ENCODE measurements around the gene DNASE1. TPM values are rescaled to one million over a fixed set of nuclear protein-coding genes. Genes with fewer than 3 reads are reported as not detected.

The DNASE1 gene
- total RNA-seq, 1 donor from 2014 or later, result 49.3 TPM

- Mint-ChIP-seq H3K27me3 (no peaks in the 10 kb centered on the region), H3K4me3 (ENCODE audit: low read depth) (no peak overlapping the region), H3K9me3 (ENCODE audit: low read depth) (peaks cover 5% of the 10 kb centered on the region), H3K4me1 (ENCODE audit: low read depth) (peaks cover 4% of the 10 kb centered on the region), H3K27ac (no peak overlapping the region), H3K36me3 (ENCODE audit: insufficient read depth) (peaks cover 1% of the 10 kb centered on the region)
- TF ChIP-seq CTCF (IDR thresholded peaks at IDR 0.05; ENCODE audit: unreplicated experiment), result no peak
- no peak for DNase-seq (ENCODE audit: low spot score, unreplicated experiment)
Observed at GRCh38 chr16:3638916-3639644, 15.4 kb upstream of the DNASE1 start.

DNA sequence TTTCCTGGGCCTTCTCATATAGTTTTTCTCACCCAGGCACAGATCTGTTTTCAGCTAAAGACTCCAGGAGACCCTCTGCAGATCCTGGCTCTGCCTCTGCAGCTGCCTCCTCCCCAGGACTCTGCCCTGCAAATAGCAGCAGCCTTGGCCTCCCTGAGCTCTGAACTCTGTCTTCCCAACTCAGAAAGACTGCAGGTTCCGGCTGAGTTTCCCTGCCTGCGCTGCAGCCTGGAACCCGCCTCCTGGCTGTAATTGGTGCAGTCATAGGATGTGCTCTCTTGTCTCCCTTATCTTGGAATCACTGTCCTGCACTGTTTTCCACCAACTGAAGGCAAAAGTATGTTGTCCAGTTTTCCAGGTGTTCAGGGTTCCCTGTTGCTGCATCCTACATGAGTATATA is 14.3 kb upstream of the DNASE1 start:
- H3K27me3 Mint-ChIP-seq, result no peaks in the 10 kb centered on the region
- no peak overlapping the region for H3K4me3 Mint-ChIP-seq (ENCODE audit: low read depth)
- H3K4me1 Mint-ChIP-seq (ENCODE audit: low read depth), result peaks cover 5% of the 10 kb centered on the region
- no peak overlapping the region for H3K27ac Mint-ChIP-seq
- peaks cover 1% of the 10 kb centered on the region for H3K36me3 Mint-ChIP-seq (ENCODE audit: insufficient read depth)
- TF ChIP-seq CTCF (IDR thresholded peaks at IDR 0.05; ENCODE audit: unreplicated experiment), result no peak
- H3K9me3 Mint-ChIP-seq (ENCODE audit: low read depth), result peaks cover 5% of the 10 kb centered on the region
- no peak for DNase-seq (ENCODE audit: low spot score, unreplicated experiment)

GRCh38 chr16:3640632-3641501 is 13.6 kb upstream of the DNASE1 start:
- DNase-seq (ENCODE audit: low spot score, unreplicated experiment), result no peak
- Mint-ChIP-seq H3K9me3 (ENCODE audit: low read depth) (peaks cover 5% of the 10 kb centered on the region), H3K36me3 (ENCODE audit: insufficient read depth) (peaks cover 1% of the 10 kb centered on the region), H3K4me1 (ENCODE audit: low read depth) (peaks cover 11% of the 10 kb centered on the region), H3K4me3 (ENCODE audit: low read depth) (no peak overlapping the region), H3K27me3 (no peaks in the 10 kb centered on the region), H3K27ac (no peak overlapping the region)
- no peak for TF ChIP-seq CTCF (IDR thresholded peaks at IDR 0.05; ENCODE audit: unreplicated experiment)

DNA sequence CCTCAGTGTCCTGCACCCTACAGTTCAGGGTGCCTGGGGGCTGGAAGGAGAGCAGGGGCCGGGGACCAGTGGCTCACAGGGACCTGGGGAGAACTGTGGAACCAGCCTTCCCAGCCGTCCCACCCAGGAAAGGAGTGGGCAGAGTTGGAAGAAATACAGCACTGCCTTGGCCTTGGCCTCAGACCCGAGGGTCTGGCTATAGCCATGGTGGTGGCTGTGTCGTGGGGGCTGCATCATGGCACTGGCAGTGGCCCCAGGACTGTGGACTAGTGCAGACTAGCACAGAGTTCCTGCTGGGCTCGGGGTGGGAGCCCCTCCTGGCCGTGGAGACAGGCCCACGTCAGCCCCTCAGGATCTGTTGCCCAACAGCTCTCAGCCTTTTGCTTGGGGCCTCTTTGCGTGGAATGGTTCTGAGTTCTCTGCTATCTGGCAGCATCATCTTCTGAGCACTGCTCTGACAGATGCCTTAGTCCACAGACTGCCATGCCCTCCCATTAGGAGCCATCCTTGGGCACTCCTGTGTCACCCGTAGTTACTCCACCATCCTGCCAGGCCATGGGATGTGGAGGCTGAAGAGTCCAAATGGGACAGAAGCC is 12.6 kb upstream of the DNASE1 start:
- Mint-ChIP-seq H3K4me3 (ENCODE audit: low read depth) (no peak overlapping the region), H3K36me3 (ENCODE audit: insufficient read depth) (peaks cover 4% of the 10 kb centered on the region), H3K27ac (no peak overlapping the region), H3K27me3 (no peaks in the 10 kb centered on the region), H3K9me3 (ENCODE audit: low read depth) (peaks cover 5% of the 10 kb centered on the region), H3K4me1 (ENCODE audit: low read depth) (peaks cover 20% of the 10 kb centered on the region)
- DNase-seq (ENCODE audit: low spot score, unreplicated experiment), result no peak
- TF ChIP-seq CTCF (IDR thresholded peaks at IDR 0.05; ENCODE audit: unreplicated experiment), result no peak

GRCh38 chr16:3642397-3643094 is 11.9 kb upstream of the DNASE1 start:
- no peak overlapping the region for H3K4me3 Mint-ChIP-seq (ENCODE audit: low read depth)
- H3K27me3 Mint-ChIP-seq, result no peaks in the 10 kb centered on the region
- H3K4me1 Mint-ChIP-seq (ENCODE audit: low read depth), result peaks cover 18% of the 10 kb centered on the region
- peaks cover 4% of the 10 kb centered on the region for H3K36me3 Mint-ChIP-seq (ENCODE audit: insufficient read depth)
- DNase-seq (ENCODE audit: low spot score, unreplicated experiment), result no peak
- no peak overlapping the region for H3K27ac Mint-ChIP-seq
- no peak for TF ChIP-seq CTCF (IDR thresholded peaks at IDR 0.05; ENCODE audit: unreplicated experiment)
- peaks cover 5% of the 10 kb centered on the region for H3K9me3 Mint-ChIP-seq (ENCODE audit: low read depth)

Measured in progenitor cell of endocrine pancreas (in vitro differentiated cells).